Activated naive CD4-positive, alpha-beta T cell treated with anti-CD3 and anti-CD28 coated beads, Interleukin-2, amount 50 U/mL, for 72 hours (primary cell): ENCODE results near the gene MT1HL1. TPM values are rescaled to one million over a fixed set of nuclear protein-coding genes. Genes with fewer than 3 reads are reported as not detected.

Experiments
- ATAC-seq, 2 donors: fragments of 150-1000 bp; cut with Tn5 transposase; 2 replicates each; pipeline ENCODE4 v1.10.0; 2021; ENCODE audit warnings: mild to moderate bottlenecking in 2 of 2, moderate library complexity in 2 of 2
- DNase-seq, 2 donors: peaks; one replicate each; pipeline ENCODE4 v3.0.0; 2021 to 2022; ENCODE audit warnings: low spot score in 2 of 2
- H3K27ac Mint-ChIP-seq, 2 donors: one replicate each; pipeline ENCODE4 v1.8.0; 2022; ENCODE audit warnings: mild to moderate bottlenecking in 2 of 2, mixed read lengths in 2 of 2
- H3K36me3 Mint-ChIP-seq, 2 donors: one replicate each; pipeline ENCODE4 v1.8.0; 2022; ENCODE audit warnings: mixed read lengths in 2 of 2
- H3K9me3 Mint-ChIP-seq, 2 donors: one replicate each; pipeline ENCODE4 v1.8.0; 2022; ENCODE audit warnings: mixed read lengths in 2 of 2
- total RNA-seq, 2 donors: library from RNA; stranded (reverse); gene quantifications; one replicate each; pipeline ENCODE4 v1.2.3, GENCODE V29; 2022

Gene MT1HL1
- not detected for total RNA-seq

DNA sequence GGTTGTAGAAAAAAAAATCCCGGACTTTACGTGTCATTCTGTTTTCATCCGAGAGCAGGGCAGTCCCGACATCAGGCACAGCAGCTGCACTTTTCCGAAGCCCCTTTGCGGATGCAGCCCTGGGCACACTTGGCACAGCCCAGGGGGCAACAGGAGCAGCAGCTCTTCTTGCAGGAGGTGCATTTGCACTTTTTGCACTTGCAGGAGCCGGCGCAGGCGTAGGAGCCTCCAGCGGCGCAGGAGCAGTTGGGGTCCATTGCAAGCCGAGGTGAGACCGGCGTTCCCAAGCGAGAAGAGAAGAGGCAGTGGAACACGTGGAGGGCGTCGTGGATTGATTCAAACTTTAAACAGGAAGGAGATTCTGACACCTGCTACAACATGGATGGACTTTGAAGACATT is at the start of gene MT1HL1:
MT1HL1 (minus strand) TSS at position 326 of the 400 bp plus-strand sequence; CDS start at position 257, 69 bp downstream.
- DNase-seq (no peak), ATAC-seq (no peak)
- Mint-ChIP-seq H3K36me3 (no peaks in the 10 kb centered on the region), H3K9me3 (no peaks in the 10 kb centered on the region), H3K27ac (no peak within 1 kb of the TSS)

DNA sequence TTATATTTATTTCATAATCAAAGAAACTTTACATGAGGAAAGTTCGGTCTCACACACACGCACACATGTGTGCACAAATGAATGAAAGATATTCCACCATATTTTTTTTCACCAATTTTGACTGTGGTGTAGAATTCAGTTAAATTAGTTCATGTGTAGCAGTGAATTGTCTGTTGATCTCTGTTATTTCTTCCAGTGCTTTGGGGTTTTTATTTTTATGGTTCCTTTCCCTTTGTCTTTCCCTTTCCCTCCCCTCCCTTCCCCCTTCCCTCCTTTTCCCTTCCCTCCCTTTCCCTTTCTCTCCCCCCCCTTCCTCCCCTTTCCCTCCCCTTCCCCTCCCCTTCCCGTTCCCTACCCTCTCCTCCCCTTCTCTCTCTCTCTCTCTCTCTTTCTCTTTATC is 46.7 kb upstream of the MT1HL1 start:
- Mint-ChIP-seq H3K36me3 (no peaks in the 10 kb centered on the region), H3K9me3 (no peaks in the 10 kb centered on the region), H3K27ac (no peak overlapping the region)
- ATAC-seq, result no peak
- no peak for DNase-seq

DNA sequence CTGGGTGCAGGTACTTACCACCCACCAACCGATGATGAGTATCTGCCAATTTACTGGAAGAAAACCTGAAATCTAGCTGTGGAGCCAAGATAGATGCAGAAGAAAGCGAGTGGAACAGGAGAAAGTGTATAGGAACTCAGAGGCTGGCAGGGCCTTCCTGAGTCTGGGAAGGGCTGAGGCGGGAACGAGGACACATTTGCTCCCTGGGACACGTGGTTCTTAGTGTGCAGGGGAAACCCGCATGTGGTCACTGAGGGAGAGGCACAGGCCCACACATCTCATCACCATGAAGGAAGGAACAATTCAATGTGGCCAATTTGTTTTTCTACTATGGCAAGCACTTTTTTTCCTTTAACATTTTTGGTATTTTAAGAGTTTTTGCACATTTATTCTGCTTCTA is 45.9 kb upstream of the MT1HL1 start:
- Mint-ChIP-seq H3K36me3 (no peaks in the 10 kb centered on the region), H3K27ac (no peak overlapping the region), H3K9me3 (no peaks in the 10 kb centered on the region)
- no peak for DNase-seq
- no peak for ATAC-seq

DNA sequence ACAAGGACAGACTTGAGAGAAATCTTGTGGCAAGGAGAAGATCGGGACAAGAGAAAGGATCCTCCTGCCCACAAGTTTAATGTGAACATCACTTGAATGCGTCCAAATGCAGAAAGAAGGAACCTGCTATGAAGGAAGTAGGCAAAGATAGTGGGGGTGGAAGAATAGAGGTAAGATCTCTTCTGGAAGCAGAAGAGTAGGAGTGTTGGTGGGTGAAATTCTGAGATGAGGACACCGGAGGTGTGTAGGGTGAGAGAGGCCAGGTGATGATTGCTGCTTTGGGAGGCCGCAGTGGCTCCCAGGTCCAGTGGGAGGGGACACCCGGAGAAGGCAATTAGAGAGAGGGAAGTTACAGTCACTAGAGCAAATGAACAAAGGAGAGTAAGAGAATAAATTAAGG is 44.6 kb upstream of the MT1HL1 start:
- no peak overlapping the region for H3K27ac Mint-ChIP-seq
- DNase-seq (no peak), ATAC-seq (no peak)
- H3K9me3 Mint-ChIP-seq, result no peaks in the 10 kb centered on the region
- no peaks in the 10 kb centered on the region for H3K36me3 Mint-ChIP-seq

DNA sequence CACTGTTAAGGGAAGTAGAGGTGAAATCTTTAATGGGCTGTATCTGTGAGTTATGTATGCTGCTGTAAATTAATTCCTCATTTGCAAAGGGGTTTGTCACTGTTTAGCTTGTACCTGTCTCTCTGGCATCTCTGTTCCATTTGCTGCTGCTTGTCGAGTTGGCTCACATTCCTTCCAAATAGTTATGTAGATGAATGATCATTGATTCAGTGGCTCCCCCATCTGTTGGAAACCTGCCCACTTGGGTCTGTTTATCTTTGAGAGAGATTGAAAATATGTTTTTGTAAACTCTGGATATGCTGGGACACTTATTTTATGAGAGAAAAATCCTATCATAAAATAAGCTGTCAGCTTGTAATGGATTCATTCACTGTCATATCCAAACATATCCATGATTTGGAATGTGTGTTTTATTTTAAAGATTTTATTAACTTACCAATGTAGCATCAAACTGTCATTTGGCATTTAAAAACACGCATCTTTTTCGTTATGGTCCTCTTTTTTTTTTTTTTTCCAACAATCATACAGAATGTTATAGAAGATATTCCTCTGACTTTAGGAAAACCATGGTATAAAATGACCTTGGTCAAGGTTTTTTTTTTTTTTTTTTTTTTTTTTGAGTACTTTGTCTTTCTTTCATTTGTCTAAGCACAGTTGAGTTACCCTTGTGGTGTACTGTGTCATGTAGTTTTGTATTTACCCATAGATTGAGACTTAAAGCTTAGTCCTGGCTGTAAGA is 41.2 kb upstream of the MT1HL1 start:
- H3K9me3 Mint-ChIP-seq, result no peaks in the 10 kb centered on the region
- no peak for ATAC-seq

DNA sequence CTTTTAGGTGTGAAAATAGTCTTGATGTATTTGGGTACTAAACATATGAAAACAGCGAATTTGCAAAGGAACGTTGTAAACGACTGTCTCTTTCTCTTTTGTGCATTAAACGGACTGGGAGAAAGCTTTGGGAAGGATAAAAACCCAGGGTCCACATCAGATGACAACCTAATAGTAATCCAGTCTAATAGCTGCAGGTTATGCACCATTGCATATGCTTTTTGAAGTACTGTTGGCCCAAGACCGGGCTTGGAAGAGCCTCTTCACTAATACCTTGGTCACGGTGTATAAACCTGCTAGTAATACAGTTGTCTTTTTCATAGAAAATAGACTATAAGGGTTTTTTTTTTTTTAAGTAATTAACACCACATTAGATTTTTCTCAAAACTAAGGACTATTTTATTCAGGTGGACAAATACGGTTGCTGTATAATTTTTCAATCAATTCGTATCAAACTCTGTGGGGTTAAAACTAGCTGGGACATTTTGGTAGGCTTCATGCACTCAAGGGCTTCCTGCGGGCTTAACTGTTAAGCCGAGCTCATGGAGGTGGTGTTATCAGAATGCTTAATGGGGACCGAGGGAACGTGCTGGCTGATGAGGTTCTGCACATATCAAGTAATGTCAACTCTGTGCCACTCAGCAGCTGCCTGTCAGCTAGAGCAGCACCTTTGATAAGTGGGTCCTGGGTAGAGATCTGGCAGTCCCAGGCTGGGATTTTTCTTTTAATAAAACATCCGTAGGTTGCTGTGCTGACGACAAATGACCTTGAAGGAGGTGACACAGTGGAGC is 39.8 kb upstream of the MT1HL1 start:
- no peak for ATAC-seq
- Mint-ChIP-seq H3K27ac (no peak overlapping the region), H3K36me3 (peaks cover 5 to 6% of the 10 kb centered on the region in 2 donors), H3K9me3 (no peaks in the 10 kb centered on the region)
- DNase-seq, result no peak

More for the DNA sequence above, 41.2 kb upstream of the MT1HL1 start:
- Mint-ChIP-seq H3K27ac (no peak overlapping the region), H3K36me3 (peaks cover 5 to 6% of the 10 kb centered on the region in 2 donors)
- no peak for DNase-seq

DNA sequence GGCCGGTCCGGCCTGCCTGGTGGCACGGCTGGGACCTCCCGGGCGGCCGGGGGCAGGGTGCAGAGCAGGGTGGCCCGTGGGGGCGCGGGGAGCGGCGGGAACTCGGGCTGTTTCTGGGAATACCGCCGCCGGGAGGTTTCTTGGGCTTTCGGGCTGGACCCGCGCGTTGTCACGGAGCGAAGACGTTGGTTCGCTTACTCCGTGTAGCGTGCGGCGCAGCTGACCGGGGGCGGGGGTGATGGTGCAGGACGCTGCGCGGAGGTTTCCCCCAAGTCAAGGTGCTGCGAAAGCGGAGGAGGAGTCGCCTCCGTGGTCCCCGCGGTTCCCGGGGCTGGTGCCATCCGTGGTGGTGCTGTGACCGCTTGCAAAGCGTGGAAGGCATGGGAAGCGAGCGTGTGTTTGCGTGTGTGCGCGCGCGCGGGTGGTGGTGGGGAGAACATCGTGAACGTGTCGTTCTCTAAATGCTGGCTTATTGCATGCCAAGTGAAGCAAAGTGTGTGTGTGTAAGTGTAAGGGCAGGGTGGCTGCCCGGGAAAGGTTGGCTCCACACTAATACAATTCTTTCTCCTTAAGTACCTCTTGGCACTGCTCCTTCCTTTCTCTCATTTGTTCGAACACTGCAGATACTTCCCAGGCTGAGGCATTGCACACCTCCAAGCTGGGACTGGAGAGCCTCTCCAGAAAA is 38.8 kb upstream of the MT1HL1 start:
- DNase-seq (peak in 1 of 2 donors; percentile 3), ATAC-seq (no peak)
- Mint-ChIP-seq H3K9me3 (no peaks in the 10 kb centered on the region), H3K36me3 (peaks cover 5 to 6% of the 10 kb centered on the region in 2 donors), H3K27ac (no peak overlapping the region)

DNA sequence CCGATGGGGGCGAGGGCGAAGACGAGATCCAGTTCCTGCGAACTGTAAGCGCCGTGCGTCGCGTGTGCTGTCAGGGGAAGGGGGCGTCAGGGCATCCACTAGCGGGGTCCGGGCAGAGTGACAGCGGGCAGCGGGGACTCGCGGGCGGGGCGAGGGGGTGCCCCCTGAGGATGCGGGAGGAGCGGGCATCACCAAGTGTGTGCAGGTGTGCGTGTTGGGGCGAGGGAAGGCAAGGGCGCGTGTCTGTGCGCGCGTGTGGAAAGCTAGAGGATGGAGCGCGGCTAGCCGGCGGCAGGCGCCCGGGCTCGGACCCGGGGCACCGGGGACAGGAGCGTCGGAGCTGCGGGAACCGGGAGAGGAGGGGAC is 38.3 kb upstream of the MT1HL1 start:
- ATAC-seq (no peak), DNase-seq (no peak)
- peaks cover 5 to 6% of the 10 kb centered on the region in 2 donors for H3K36me3 Mint-ChIP-seq
- no peaks in the 10 kb centered on the region for H3K9me3 Mint-ChIP-seq
- H3K27ac Mint-ChIP-seq, result peak overlapping the region in 1 of 2 donors; percentile 32

DNA sequence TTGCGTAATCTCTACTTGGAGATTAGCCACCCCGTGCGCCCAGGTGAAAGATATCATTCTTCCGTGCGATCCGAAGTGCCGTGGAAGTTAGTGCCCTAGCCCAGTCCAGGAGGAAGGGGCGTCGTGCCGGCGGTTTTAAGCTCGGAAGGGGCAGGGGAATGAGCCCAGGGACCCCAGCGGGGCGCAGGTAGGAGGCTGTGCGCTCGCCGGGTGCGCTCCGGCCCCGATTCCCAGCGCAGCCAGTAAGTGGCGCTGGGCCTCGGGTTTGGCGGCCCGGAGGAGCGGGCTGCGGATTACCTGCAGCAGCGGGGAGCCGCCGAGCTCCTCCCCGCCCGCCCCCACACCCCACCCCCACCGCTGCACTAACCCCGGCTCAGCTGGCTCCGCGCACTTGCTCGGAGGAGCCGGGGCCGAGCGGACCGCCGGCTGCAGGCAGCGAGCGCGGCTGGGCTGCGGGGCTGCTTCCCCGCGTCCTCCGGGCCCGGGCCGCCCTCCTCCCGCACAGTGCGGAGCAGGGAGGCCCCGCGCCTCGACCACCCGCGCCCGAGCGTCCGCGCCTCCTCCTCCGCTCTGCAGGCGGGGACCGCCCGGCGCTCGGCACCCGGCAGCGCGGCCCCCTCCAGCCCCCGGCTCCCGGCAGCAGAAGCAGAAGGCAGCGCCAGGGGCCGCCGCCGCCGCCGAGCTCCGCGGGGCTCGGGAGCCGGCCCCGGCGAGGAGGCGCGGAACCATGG is 37.7 kb upstream of the MT1HL1 start, which contains the start of gene RYR2:
RYR2 (plus strand) TSS at position 390 of the 731 bp plus-strand sequence; CDS start at position 728, 338 bp downstream.
- DNase-seq, result peak in 1 of 2 donors; percentile 24
- Mint-ChIP-seq H3K9me3 (no peaks in the 10 kb centered on the region), H3K27ac (peak within 1 kb of the TSS in 1 of 2 donors; percentile 32), H3K36me3 (peaks cover 5 to 6% of the 10 kb centered on the region in 2 donors)
- ATAC-seq, result peak in 1 of 2 donors; percentile 76

DNA sequence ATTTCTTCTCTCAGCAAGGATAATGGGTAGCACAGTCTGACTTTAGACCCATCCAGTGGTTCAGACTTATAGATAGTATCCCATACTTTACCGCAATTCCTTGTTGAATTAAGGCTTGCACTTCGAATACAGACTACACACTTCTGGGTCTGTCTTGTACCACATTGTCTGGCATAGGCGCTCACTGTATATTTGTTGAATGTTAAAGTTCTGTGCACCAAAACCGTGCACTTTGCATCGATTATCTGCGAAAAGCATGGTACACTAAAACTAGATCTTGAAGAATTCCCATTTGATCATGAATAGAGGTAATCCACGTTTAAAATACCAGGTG is 37.2 kb upstream of the MT1HL1 start:
- DNase-seq (no peak), ATAC-seq (no peak)
- Mint-ChIP-seq H3K27ac (no peak overlapping the region), H3K36me3 (peaks cover 5 to 6% of the 10 kb centered on the region in 2 donors), H3K9me3 (no peaks in the 10 kb centered on the region)

DNA sequence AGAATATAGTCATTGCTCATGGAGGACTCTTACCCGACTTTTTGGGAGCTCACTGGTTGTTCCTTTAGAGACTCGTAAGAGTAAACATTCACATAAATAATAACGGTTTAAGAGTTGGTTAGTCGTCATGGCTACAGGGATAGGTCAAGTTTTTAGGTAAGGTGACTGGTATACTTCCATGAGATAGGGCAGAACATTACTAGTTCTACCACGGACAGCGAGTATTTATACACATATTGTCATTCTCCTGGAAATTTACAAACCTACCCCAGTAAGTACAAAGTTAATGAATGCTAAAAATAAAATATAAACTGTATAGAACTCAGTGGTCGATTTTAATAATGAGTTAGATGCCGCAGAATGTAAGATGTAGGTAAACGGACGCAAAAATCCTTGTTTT is 36.6 kb upstream of the MT1HL1 start:
- ATAC-seq, result no peak
- H3K9me3 Mint-ChIP-seq, result no peaks in the 10 kb centered on the region
- H3K36me3 Mint-ChIP-seq, result peaks cover 5 to 6% of the 10 kb centered on the region in 2 donors
- no peak overlapping the region for H3K27ac Mint-ChIP-seq
- DNase-seq, result no peak

DNA sequence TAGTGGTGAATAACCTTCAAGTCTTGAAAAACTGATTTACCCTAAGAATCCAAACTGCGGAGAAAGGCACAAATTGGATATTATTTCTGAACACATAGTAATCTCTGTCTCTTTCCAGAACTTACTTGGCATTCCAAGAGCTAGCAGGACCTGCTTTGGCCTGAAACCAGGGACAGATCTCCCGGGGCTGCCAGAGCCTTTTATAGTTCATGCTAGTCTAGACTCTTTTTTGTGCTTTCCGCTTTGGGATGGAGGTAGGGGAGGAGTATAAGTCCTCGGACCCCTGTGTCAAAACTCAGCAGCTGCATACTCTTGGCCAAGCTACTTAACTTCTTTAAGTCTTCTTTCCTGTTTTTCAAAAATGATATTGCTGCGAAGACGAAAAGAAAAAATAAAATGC is 34.0 kb upstream of the MT1HL1 start:
- Mint-ChIP-seq H3K27ac (no peak overlapping the region), H3K9me3 (no peaks in the 10 kb centered on the region), H3K36me3 (peaks cover 5 to 6% of the 10 kb centered on the region in 2 donors)
- DNase-seq (no peak), ATAC-seq (no peak)

DNA sequence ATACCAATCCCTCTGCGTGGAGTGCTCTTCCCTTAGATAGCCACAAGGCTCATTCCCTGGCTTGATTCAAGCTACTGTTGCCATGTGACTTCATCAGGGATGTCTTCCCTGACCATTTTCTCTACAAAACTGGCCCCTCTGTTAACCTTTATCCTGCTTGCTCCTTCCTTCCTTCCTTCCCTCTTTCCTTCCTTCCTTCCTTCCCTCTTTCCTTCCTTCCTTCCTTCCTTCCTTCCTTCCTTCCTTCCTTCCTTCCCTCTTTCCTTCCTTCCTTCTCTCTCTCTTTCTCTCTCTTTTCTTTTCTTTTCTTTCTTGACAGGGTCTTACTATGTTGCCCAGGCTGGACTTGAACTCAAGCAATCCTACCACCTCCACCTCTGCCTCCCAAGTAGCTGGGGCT is 31.5 kb upstream of the MT1HL1 start:
- H3K36me3 Mint-ChIP-seq, result no peaks in the 10 kb centered on the region
- DNase-seq (no peak), ATAC-seq (no peak)
- H3K27ac Mint-ChIP-seq, result no peak overlapping the region
- H3K9me3 Mint-ChIP-seq, result no peaks in the 10 kb centered on the region

DNA sequence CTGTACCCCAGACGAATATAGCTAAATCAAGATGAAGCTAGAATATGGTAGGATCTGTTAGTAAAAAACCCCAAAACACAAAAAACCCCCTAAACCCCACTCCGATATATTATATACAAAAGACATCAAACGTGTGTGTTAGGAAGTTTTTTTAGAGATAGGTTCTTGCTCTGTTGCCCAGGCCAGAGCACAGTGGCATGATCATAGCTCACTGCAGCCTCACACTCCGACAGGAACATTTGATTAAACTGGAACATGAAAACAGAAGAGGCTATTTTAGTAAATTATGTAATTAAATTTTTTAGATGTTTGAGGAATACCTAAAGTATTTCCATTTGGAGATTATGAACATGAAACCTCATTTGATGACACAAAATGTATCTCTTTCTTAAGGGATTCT is 29.6 kb upstream of the MT1HL1 start:
- H3K27ac Mint-ChIP-seq, result no peak overlapping the region
- no peaks in the 10 kb centered on the region for H3K9me3 Mint-ChIP-seq
- ATAC-seq (no peak), DNase-seq (no peak)
- H3K36me3 Mint-ChIP-seq, result no peaks in the 10 kb centered on the region

DNA sequence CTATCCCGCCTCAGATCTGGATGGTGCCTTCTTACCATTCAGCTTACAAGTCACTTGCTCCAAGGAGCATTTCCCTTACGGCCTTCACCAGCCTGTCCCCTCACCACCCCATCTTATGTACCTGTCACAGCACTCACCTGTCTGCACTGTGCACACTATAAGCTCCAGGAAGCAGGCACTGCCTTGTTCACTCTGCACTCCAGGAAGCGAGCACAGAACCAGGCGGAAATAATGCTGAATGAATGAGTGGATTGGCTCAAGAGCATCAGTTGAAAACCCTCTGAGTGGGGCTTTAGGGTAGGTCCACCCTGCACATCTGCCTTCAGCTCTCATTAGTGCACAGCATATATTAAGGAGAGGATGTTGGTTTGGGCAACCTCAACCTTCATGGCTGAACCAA is 28.8 kb upstream of the MT1HL1 start:
- Mint-ChIP-seq H3K27ac (no peak overlapping the region), H3K36me3 (no peaks in the 10 kb centered on the region), H3K9me3 (no peaks in the 10 kb centered on the region)
- no peak for ATAC-seq
- no peak for DNase-seq

DNA sequence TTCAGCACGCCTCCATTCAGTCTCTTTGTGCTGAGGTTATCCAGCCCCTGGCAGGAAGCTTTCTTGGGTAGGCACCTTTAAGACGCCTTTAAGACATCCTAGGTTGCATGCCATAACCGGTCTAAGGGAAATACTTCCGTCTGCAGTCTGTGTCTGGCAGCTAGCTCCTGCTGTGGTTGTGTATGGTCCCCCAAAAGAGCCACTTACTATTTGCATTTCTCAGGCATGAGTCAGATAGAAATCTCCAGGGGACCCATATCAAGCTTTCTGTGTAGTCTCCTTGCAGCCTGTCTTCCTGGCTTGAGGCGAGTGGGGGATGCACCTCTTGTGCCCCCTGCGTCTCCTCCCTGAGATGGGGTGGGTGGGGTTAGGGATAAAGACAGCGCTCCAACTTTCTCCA is 27.8 kb upstream of the MT1HL1 start:
- Mint-ChIP-seq H3K9me3 (peaks cover 0 to 5% of the 10 kb centered on the region in 2 donors), H3K27ac (no peak overlapping the region), H3K36me3 (no peaks in the 10 kb centered on the region)
- no peak for ATAC-seq
- no peak for DNase-seq

DNA sequence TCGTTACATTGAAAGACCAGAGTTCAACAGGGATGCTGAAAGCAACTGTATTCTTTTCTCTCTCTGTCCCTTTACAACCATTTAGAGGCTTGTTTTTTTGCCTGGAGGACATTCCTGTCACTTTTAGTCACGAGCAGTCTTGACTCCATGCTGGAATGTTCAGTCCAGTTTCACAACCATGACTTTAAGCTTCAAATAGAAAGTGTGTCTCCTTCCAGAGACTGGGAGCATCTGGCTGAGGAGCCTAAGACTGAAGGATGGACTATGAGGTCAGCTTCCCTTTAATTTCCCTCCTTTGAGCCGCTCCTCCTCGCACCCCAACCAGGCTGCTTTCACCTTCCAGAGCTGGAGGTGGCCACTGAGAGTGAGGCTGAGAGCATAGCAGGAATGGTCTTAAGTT is 27.2 kb upstream of the MT1HL1 start:
- DNase-seq, result no peak
- H3K36me3 Mint-ChIP-seq, result no peaks in the 10 kb centered on the region
- ATAC-seq, result no peak

More for the DNA sequence above, 27.2 kb upstream of the MT1HL1 start:
- Mint-ChIP-seq H3K9me3 (peaks cover 0 to 5% of the 10 kb centered on the region in 2 donors), H3K27ac (no peak overlapping the region)
